Measurements from ENCODE around the gene GPR17. TPM values are rescaled to one million over a fixed set of nuclear protein-coding genes. Genes with fewer than 3 reads are reported as not detected.

Gene GPR17
- total RNA-seq, 1 donor from 2014 or later: not detected

- H3K4me3 Mint-ChIP-seq: no peak overlapping the region
- DNase-seq (ENCODE audit: low spot score): no peak
- no peak overlapping the region for H3K4me3 ChIP-seq
Measured at GRCh38 chr2:127642706-127643438, 3.1 kb upstream of the GPR17 start.

GRCh38 chr2:127643439-127644065, 2.4 kb upstream of the GPR17 start:
- Histone ChIP-seq H3K9ac (no peak overlapping the region), H3K79me2 (ENCODE audit: low read depth) (no peaks in the 10 kb centered on the region), H4K20me1 (ENCODE audit: low read depth) (no peaks in the 10 kb centered on the region), H3F3A (ENCODE audit: low read depth) (no peaks in the 10 kb centered on the region), H3K27me3 (no peaks in the 10 kb centered on the region), H3K9me3 (ENCODE audit: low read depth) (no peaks in the 10 kb centered on the region), H3K27ac (no peak overlapping the region), H3K4me2 (no peak overlapping the region), H3K36me3 (no peaks in the 10 kb centered on the region), H3K4me1 (peaks cover 8% of the 10 kb centered on the region), H2AFZ (replicated peaks) (no peak overlapping the region), H3K4me3 (no peak overlapping the region)
- TF ChIP-seq EZH2phosphoT487 (IDR thresholded peaks at IDR 0.05): no peak
- no peak for TF ChIP-seq CTCF (IDR thresholded peaks at IDR 0.05)
- TF ChIP-seq EZH2 (IDR thresholded peaks at IDR 0.05): no peak
- Mint-ChIP-seq H3K36me3 (no peaks in the 10 kb centered on the region), H3K4me3 (no peak overlapping the region), H3K27me3 (ENCODE audit: insufficient read depth, low read depth) (peaks cover 12% of the 10 kb centered on the region), H3K27ac (peak overlapping the region; percentile 53), H3K9me3 (no peaks in the 10 kb centered on the region), H3K4me1 (peaks cover 38% of the 10 kb centered on the region)
- DNase-seq (ENCODE audit: low spot score): no peak

More at GRCh38 chr2:127642706-127643438, 3.1 kb upstream of the GPR17 start:
- Histone ChIP-seq H3K27ac (no peak overlapping the region), H3K27me3 (no peaks in the 10 kb centered on the region), H3K9me3 (ENCODE audit: low read depth) (no peaks in the 10 kb centered on the region), H3K79me2 (ENCODE audit: low read depth) (no peaks in the 10 kb centered on the region), H2AFZ (replicated peaks) (no peak overlapping the region), H3K4me2 (no peak overlapping the region), H4K20me1 (ENCODE audit: low read depth) (no peaks in the 10 kb centered on the region), H3K9ac (no peak overlapping the region), H3K4me1 (peaks cover 12% of the 10 kb centered on the region), H3F3A (ENCODE audit: low read depth) (no peaks in the 10 kb centered on the region), H3K36me3 (no peaks in the 10 kb centered on the region)
- peaks cover 11% of the 10 kb centered on the region for H3K27me3 Mint-ChIP-seq (ENCODE audit: insufficient read depth, low read depth)
- H3K4me1 Mint-ChIP-seq: peaks cover 37% of the 10 kb centered on the region
- no peaks in the 10 kb centered on the region for H3K9me3 Mint-ChIP-seq
- H3K27ac Mint-ChIP-seq: peak overlapping the region; percentile 53
- TF ChIP-seq EZH2phosphoT487 (IDR thresholded peaks at IDR 0.05): no peak
- TF ChIP-seq CTCF (IDR thresholded peaks at IDR 0.05): no peak
- no peak for TF ChIP-seq EZH2 (IDR thresholded peaks at IDR 0.05)
- no peaks in the 10 kb centered on the region for H3K36me3 Mint-ChIP-seq

- Mint-ChIP-seq H3K27ac (peak overlapping the region; percentile 83), H3K4me1 (peaks cover 38% of the 10 kb centered on the region), H3K36me3 (no peaks in the 10 kb centered on the region), H3K9me3 (no peaks in the 10 kb centered on the region), H3K27me3 (ENCODE audit: insufficient read depth, low read depth) (peaks cover 9% of the 10 kb centered on the region), H3K4me3 (peak overlapping the region; percentile 23)
- H3K27ac ChIP-seq: no peak overlapping the region
- no peaks in the 10 kb centered on the region for H3K79me2 ChIP-seq (ENCODE audit: low read depth)
- DNase-seq (ENCODE audit: low spot score): peak; percentile 38
- no peak overlapping the region for H3K4me2 ChIP-seq
- no peaks in the 10 kb centered on the region for H3K9me3 ChIP-seq (ENCODE audit: low read depth)
- H3K9ac ChIP-seq: no peak overlapping the region
- TF ChIP-seq EZH2phosphoT487 (IDR thresholded peaks at IDR 0.05): no peak
- TF ChIP-seq CTCF (IDR thresholded peaks at IDR 0.05): peak; percentile 8
- H3K36me3 ChIP-seq: no peaks in the 10 kb centered on the region
- H3F3A ChIP-seq (ENCODE audit: low read depth): no peaks in the 10 kb centered on the region
- no peaks in the 10 kb centered on the region for H3K27me3 ChIP-seq
- peaks cover 8% of the 10 kb centered on the region for H3K4me1 ChIP-seq
- no peaks in the 10 kb centered on the region for H4K20me1 ChIP-seq (ENCODE audit: low read depth)
- no peak overlapping the region for H3K4me3 ChIP-seq
- H2AFZ ChIP-seq (replicated peaks): no peak overlapping the region
Measured at GRCh38 chr2:127644066-127645025, 1.6 kb upstream of the GPR17 start.
